Activated T-helper 2 cell treated with anti-CD3 and anti-CD28 coated beads, Interferon-gamma antibody, Interleukin-2, Interleukin-4, amounts not matched to agents 10 μg/mL and 5 μg/mL and 100 μg/mL, durations not matched to agents 14 hours and 24 hours and 36 hours (primary cell): ENCODE data around the gene PHACTR1. TPM values are rescaled to one million over a fixed set of nuclear protein-coding genes. Genes with fewer than 3 reads are reported as not detected.

ENCODE experiments used
- DNase-seq: peaks from one replicate; pipeline ENCODE4 v3.0.0; 2021; ENCODE audit warnings: low spot score
- H3K27ac Mint-ChIP-seq: one replicate; pipeline ENCODE4 v1.8.0; 2021; ENCODE audit warnings: mixed read lengths
- H3K27me3 Mint-ChIP-seq: one replicate; pipeline ENCODE4 v1.8.0; 2021; ENCODE audit warnings: low read depth, mixed read lengths
- H3K36me3 Mint-ChIP-seq: one replicate; pipeline ENCODE4 v1.8.0; 2021; ENCODE audit warnings: low read depth, mixed read lengths
- H3K4me1 Mint-ChIP-seq: one replicate; pipeline ENCODE4 v1.8.0; 2021; ENCODE audit warnings: low read depth, mixed read lengths
- H3K4me3 Mint-ChIP-seq: one replicate; pipeline ENCODE4 v1.8.0; 2021; ENCODE audit warnings: low read depth, mild to moderate bottlenecking, moderate library complexity, mixed read lengths
- H3K9me3 Mint-ChIP-seq: one replicate; pipeline ENCODE4 v1.8.0; 2021; ENCODE audit warnings: mixed read lengths
- intact Hi-C: fragments of 100-400 bp; cut with micrococcal nuclease; formaldehyde crosslinking; loops from one replicate; pipeline ENCODE4 v1.15.1; 2023
- total RNA-seq: library from RNA; stranded (reverse); gene quantifications from 2 replicates; pipeline ENCODE4 v1.2.3, GENCODE V29; 2022

PHACTR1 gene
- total RNA-seq, 1 donor from 2014 or later, result 0.11 TPM

DNA sequence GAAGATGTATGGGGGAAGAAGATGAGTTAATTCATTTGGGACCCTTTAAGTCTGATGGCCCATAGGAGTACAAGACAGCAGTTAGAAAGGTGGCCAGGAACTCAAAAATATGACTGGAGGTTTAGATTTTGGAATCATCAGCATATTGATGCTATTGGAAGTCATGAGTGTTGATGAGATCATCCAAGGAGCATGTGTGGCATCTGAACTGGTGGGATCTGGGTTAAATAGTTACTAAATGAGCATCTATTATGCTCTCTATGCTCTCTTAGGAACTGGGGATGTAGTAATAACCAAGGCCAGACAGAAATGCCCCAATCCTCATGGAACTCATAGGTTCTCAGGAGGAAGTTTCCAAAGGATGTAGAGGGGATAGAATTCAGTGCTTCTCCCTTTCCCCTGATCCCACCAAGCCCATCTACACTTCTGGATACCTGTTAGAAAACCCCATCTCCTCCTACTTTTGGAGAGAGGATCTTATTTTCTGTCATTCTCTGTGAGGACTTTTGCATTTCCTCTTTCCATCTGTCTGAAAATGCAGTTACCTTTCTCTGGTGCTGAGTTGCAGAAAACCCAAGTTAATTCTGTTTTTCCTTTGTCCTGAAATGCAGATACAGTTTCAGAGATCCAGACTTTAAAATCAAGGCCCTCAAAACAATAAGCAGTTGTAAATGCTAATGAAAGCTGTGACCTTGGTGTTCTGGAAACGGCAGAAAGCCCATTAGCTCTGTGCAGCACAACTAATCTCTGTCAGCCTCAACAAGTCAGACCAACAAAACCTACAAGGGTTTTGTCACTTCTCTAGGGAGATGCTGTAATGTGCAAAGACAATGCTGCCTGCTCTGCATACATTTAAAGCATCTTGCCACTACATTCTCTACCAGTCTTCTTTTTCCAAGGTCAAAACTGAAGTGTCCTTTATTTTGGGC, 546.0 kb downstream of the PHACTR1 start:
- no peak for DNase-seq
- no peak overlapping the region for H3K4me3 Mint-ChIP-seq
- H3K4me1 Mint-ChIP-seq, result peaks cover 14% of the 10 kb centered on the region
- peaks cover 3% of the 10 kb centered on the region for H3K36me3 Mint-ChIP-seq
- no peak overlapping the region for H3K27ac Mint-ChIP-seq
- H3K9me3 Mint-ChIP-seq, result peaks cover 7% of the 10 kb centered on the region
- intact Hi-C loops, result no loop called here
- peaks cover 11% of the 10 kb centered on the region for H3K27me3 Mint-ChIP-seq

- H3K4me3 Mint-ChIP-seq, result no peak overlapping the region
- no peak overlapping the region for H3K27ac Mint-ChIP-seq
- peaks cover 15% of the 10 kb centered on the region for H3K4me1 Mint-ChIP-seq
- DNase-seq, result no peak
- intact Hi-C loops, result no loop called here
- H3K27me3 Mint-ChIP-seq, result peaks cover 9% of the 10 kb centered on the region
- H3K36me3 Mint-ChIP-seq, result peaks cover 3% of the 10 kb centered on the region
- H3K9me3 Mint-ChIP-seq, result peaks cover 7% of the 10 kb centered on the region
Measured at GRCh38 chr6:13263669-13264068, 547.1 kb downstream of the PHACTR1 start.

GRCh38 chr6:13267142-13267651, 550.6 kb downstream of the PHACTR1 start:
- no peak for DNase-seq
- peaks cover 10% of the 10 kb centered on the region for H3K27me3 Mint-ChIP-seq
- H3K4me1 Mint-ChIP-seq, result peaks cover 13% of the 10 kb centered on the region
- peaks cover 7% of the 10 kb centered on the region for H3K9me3 Mint-ChIP-seq
- no peak overlapping the region for H3K27ac Mint-ChIP-seq
- intact Hi-C loops, result loop anchor here (1.0 kb wide), 1 partner anchor 89 kb away; no protein-coding TSS in a partner anchor
- no peak overlapping the region for H3K4me3 Mint-ChIP-seq
- H3K36me3 Mint-ChIP-seq, result peaks cover 3% of the 10 kb centered on the region

GRCh38 chr6:13268913-13269518, 552.4 kb downstream of the PHACTR1 start:
- Mint-ChIP-seq H3K27ac (no peak overlapping the region), H3K9me3 (peaks cover 7% of the 10 kb centered on the region), H3K4me1 (peaks cover 26% of the 10 kb centered on the region), H3K4me3 (no peak overlapping the region), H3K27me3 (peaks cover 12% of the 10 kb centered on the region), H3K36me3 (peaks cover 3% of the 10 kb centered on the region)
- DNase-seq, result no peak
- intact Hi-C loops, result no loop called here

- Mint-ChIP-seq H3K4me3 (no peak overlapping the region), H3K27ac (no peak overlapping the region), H3K27me3 (peaks cover 5% of the 10 kb centered on the region)
Measured at GRCh38 chr6:13272131-13273046, 555.8 kb downstream of the PHACTR1 start.

GRCh38 chr6:13273202-13273930, 556.8 kb downstream of the PHACTR1 start:
- H3K4me1 Mint-ChIP-seq, result peaks cover 26% of the 10 kb centered on the region
- peak overlapping the region; percentile 27 for H3K27ac Mint-ChIP-seq
- peaks cover 5% of the 10 kb centered on the region for H3K27me3 Mint-ChIP-seq
- no peaks in the 10 kb centered on the region for H3K36me3 Mint-ChIP-seq
- DNase-seq, result no peak
- intact Hi-C loops, result no loop called here
- no peak overlapping the region for H3K4me3 Mint-ChIP-seq
- no peaks in the 10 kb centered on the region for H3K9me3 Mint-ChIP-seq

More at GRCh38 chr6:13272131-13273046, 555.8 kb downstream of the PHACTR1 start:
- DNase-seq, result no peak
- Mint-ChIP-seq H3K36me3 (no peaks in the 10 kb centered on the region), H3K9me3 (no peaks in the 10 kb centered on the region), H3K4me1 (peaks cover 28% of the 10 kb centered on the region)
- intact Hi-C loops, result no loop called here

- H3K4me1 Mint-ChIP-seq, result peaks cover 26% of the 10 kb centered on the region
Measured at GRCh38 chr6:13273931-13274706, 557.6 kb downstream of the PHACTR1 start.

DNA sequence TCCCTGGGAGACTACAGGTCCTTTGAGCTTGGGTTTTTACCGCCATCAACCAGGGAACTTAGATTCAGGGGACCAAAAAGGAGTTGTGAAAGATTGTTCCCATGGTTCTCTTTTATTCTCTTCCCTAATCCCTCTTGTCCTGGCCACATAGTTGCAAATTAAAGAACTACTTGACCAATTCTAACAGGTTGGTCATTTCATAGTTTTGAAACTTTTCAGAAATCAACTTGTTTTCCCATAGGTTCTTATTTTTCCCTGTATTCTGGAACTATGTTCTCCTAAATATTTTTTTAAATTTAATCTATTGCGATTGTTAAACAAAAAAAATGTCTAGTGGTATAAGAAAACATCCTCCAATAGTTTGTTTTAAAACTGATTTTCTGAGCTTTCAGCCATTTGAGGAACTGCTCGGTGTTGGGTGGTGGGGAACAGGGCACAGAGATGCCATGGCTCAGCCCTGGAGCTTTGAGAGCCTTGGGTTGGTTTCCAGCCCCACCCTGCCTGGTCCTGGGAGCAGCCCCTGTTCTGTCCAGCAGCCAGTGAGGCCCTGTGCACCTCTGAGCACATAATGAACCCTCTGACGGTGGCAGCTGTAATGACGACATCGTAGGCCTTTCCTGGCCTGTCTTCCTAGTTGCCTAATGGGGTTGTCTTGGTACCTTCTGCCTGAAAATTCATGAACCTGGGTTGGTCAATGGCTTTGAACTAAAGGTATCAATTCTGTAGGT, 558.3 kb downstream of the PHACTR1 start:
- peaks cover 26% of the 10 kb centered on the region for H3K4me1 Mint-ChIP-seq
- no peaks in the 10 kb centered on the region for H3K36me3 Mint-ChIP-seq
- intact Hi-C loops, result no loop called here
- no peak overlapping the region for H3K4me3 Mint-ChIP-seq
- H3K27ac Mint-ChIP-seq, result no peak overlapping the region
- peaks cover 5% of the 10 kb centered on the region for H3K27me3 Mint-ChIP-seq
- no peaks in the 10 kb centered on the region for H3K9me3 Mint-ChIP-seq
- no peak for DNase-seq

More at GRCh38 chr6:13273931-13274706, 557.6 kb downstream of the PHACTR1 start:
- Mint-ChIP-seq H3K27me3 (peaks cover 5% of the 10 kb centered on the region), H3K27ac (peak overlapping the region; percentile 21), H3K4me3 (peak overlapping the region; percentile 50), H3K36me3 (no peaks in the 10 kb centered on the region), H3K9me3 (no peaks in the 10 kb centered on the region)
- DNase-seq, result peak; percentile 17
- intact Hi-C loops, result no loop called here

DNA sequence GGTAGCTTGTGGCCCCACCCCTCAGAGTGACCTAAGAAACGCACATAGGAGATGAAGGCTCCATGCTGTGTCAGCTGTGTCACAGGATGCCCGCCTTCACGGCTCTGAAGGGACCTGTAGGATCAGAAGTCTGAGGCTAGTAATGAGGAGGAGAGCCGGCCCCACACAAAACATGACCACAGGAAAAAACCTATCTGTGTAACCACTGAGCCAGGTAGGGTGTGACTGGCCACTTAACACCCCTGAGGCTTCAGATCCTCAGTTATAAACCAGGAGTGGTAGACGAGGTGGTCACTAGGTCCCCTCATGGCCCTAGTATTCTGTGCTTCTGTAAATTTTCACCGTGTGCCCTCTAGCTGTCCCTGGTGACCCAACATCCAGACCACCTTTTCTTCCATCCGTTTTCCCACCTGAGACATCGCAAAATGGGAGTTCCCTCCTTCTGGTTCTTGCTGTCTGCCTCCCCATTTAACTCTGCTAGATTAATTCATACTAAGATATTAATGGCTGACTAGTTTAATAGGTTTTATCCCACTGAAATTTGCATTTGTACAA, 558.9 kb downstream of the PHACTR1 start:
- no peaks in the 10 kb centered on the region for H3K36me3 Mint-ChIP-seq
- no peak overlapping the region for H3K4me3 Mint-ChIP-seq
- no peak overlapping the region for H3K27ac Mint-ChIP-seq
- DNase-seq, result no peak
- peaks cover 26% of the 10 kb centered on the region for H3K4me1 Mint-ChIP-seq
- H3K9me3 Mint-ChIP-seq, result no peaks in the 10 kb centered on the region
- peaks cover 5% of the 10 kb centered on the region for H3K27me3 Mint-ChIP-seq
- intact Hi-C loops, result no loop called here

DNA sequence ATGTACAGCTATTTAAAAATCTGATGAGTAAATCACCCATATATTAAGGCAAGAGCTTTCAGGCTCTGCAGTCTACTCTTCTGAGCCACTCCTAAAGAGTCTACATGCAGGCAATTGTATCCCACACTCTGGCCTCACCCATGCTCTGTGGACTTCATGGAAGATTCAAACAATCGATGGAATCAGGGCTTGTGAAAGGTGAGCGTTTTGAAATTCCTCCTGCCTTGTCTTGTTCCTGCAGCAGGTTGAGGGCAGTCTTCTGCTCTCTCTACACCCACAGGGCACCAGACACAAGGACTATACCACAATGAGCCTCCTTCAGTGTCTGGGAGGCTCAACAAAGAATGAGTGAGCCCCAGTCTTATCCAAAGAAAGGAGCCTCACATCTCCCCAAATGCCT, 560.7 kb downstream of the PHACTR1 start:
- peaks cover 24% of the 10 kb centered on the region for H3K4me1 Mint-ChIP-seq
- H3K36me3 Mint-ChIP-seq, result no peaks in the 10 kb centered on the region
- peaks cover under 1% of the 10 kb centered on the region for H3K27me3 Mint-ChIP-seq
- no peaks in the 10 kb centered on the region for H3K9me3 Mint-ChIP-seq
- no peak overlapping the region for H3K4me3 Mint-ChIP-seq
- intact Hi-C loops, result no loop called here
- no peak overlapping the region for H3K27ac Mint-ChIP-seq
- no peak for DNase-seq

DNA sequence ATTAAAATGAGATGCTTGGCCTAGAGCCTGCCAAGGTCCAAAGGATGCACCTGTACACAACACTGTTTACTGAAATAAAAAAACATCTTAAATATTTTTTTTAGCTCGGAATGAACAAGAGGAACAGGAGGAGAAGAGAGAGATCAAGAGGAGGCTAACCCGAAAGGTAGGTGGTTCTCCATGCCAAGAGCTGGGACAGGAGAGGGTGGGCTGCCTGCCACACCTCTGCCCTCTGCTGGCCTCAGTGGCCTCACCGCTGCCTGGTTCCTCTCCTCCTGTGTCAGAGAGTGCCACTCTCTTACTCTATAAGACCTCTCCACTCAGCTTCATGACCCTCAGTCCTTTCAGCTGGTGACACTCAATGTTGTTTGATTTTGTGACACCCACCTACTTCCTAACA, 561.6 kb downstream of the PHACTR1 start:
- intact Hi-C loops, result no loop called here
- Mint-ChIP-seq H3K9me3 (no peaks in the 10 kb centered on the region), H3K4me3 (no peak overlapping the region), H3K4me1 (peaks cover 19% of the 10 kb centered on the region), H3K27me3 (no peaks in the 10 kb centered on the region), H3K27ac (no peak overlapping the region), H3K36me3 (no peaks in the 10 kb centered on the region)
- DNase-seq, result no peak
